Mesenchymal stem cell (in vitro differentiated cells and primary cell): ENCODE data around the gene OCSTAMP.

Experiments used
- DNase-seq: peaks from one replicate; pipeline ENCODE4 v3.0.0-alpha.2; 2013
- H2AFZ ChIP-seq: one replicate; pipeline ENCODE4 v1.6.1; 2013; ENCODE audit warnings: low read depth, mild to moderate bottlenecking, control low read depth, inconsistent platforms, low read length, moderate library complexity
- H2AK5ac ChIP-seq: 2 replicates; pipeline ENCODE4 v1.6.1; 2013; ENCODE audit warnings: low read length, moderate library complexity, mild to moderate bottlenecking, inconsistent platforms; ENCODE audit not compliant: severe bottlenecking
- H2BK120ac ChIP-seq: one replicate; pipeline ENCODE4 v1.6.1; 2013; ENCODE audit warnings: low read depth, mild to moderate bottlenecking, inconsistent platforms, low read length, moderate library complexity
- H2BK12ac ChIP-seq, 2 experiments: one replicate each; pipeline ENCODE4 v1.6.1; 2013; ENCODE audit warnings: inconsistent platforms in 2 of 2, low read length in 2 of 2, mild to moderate bottlenecking in 2 of 2, moderate library complexity in 2 of 2, control low read depth in 1 of 2
- H2BK15ac ChIP-seq: one replicate; pipeline ENCODE4 v1.6.1; 2013; ENCODE audit warnings: mild to moderate bottlenecking, low read depth, inconsistent platforms; ENCODE audit not compliant: poor library complexity, severe bottlenecking
- H2BK5ac ChIP-seq: 2 replicates; pipeline ENCODE4 v1.6.1; 2013; ENCODE audit warnings: low read depth, mild to moderate bottlenecking, low read length, control low read depth, inconsistent platforms; ENCODE audit not compliant: poor library complexity, severe bottlenecking
- H3K14ac ChIP-seq, 2 experiments: one replicate each; pipeline ENCODE4 v1.6.1; 2013; ENCODE audit warnings: inconsistent platforms in 2 of 2, low read length in 2 of 2, control low read depth in 1 of 2, mild to moderate bottlenecking in 1 of 2, moderate library complexity in 1 of 2
- H3K18ac ChIP-seq, 2 experiments: one replicate each; pipeline ENCODE4 v1.6.1; 2013; ENCODE audit warnings: inconsistent platforms in 2 of 2, low read length in 2 of 2, control low read depth in 1 of 2, low read depth in 1 of 2, mild to moderate bottlenecking in 1 of 2
- H3K23ac ChIP-seq, 2 experiments: one replicate each; pipeline ENCODE4 v1.6.1; 2013; ENCODE audit warnings: inconsistent platforms in 2 of 2, low read length in 2 of 2, mild to moderate bottlenecking in 2 of 2, moderate library complexity in 2 of 2, control low read depth in 1 of 2
- H3K27ac ChIP-seq: 2 replicates; pipeline ENCODE4 v1.5.1; 2013; ENCODE audit warnings: mild to moderate bottlenecking, moderate library complexity, low read length, control low read depth, inconsistent platforms; ENCODE audit not compliant: poor library complexity, severe bottlenecking
- H3K27me3 ChIP-seq, 2 experiments: 2 replicates each; pipeline versions ENCODE4 v1.6.1 to v1.7.0; 2013; ENCODE audit warnings: low read length in 2 of 2, mild to moderate bottlenecking in 2 of 2, moderate library complexity in 2 of 2, control low read depth in 1 of 2, inconsistent platforms in 1 of 2; ENCODE audit not compliant: control insufficient read depth in 1 of 2, insufficient read depth in 1 of 2
- H3K36me3 ChIP-seq, 2 experiments: 2 replicates each; pipeline versions ENCODE4 v1.6.1 to v1.7.0; 2013; ENCODE audit warnings: low read length in 2 of 2, control low read depth in 1 of 2, inconsistent platforms in 1 of 2, low read depth in 1 of 2, mild to moderate bottlenecking in 1 of 2; ENCODE audit not compliant: insufficient read depth in 2 of 2, control insufficient read depth in 1 of 2
- H3K4ac ChIP-seq, 2 experiments: one replicate each; pipeline ENCODE4 v1.6.1; 2013; ENCODE audit warnings: inconsistent platforms in 2 of 2, low read length in 2 of 2, mild to moderate bottlenecking in 2 of 2, moderate library complexity in 2 of 2, control low read depth in 1 of 2, low read depth in 1 of 2
- H3K4me1 ChIP-seq: 2 replicates; pipeline ENCODE4 v1.6.1; 2013; ENCODE audit warnings: low read depth, low read length, control low read depth; ENCODE audit not compliant: control insufficient read depth, insufficient read depth
- H3K4me2 ChIP-seq: 2 replicates; pipeline ENCODE4 v1.6.1; 2013; ENCODE audit warnings: low read length, mild to moderate bottlenecking, inconsistent platforms; ENCODE audit not compliant: poor library complexity, severe bottlenecking
- H3K4me3 ChIP-seq, 2 experiments: 2 replicates each; pipeline versions ENCODE4 v1.5.1 to v1.7.0; 2013; ENCODE audit warnings: low read length in 2 of 2, mild to moderate bottlenecking in 2 of 2, control low read depth in 1 of 2, low read depth in 1 of 2; ENCODE audit not compliant: insufficient read depth in 1 of 2
- H3K79me1 ChIP-seq: replicated peaks from 2 replicates; pipeline ENCODE4 v1.6.1; 2013; ENCODE audit warnings: mild to moderate bottlenecking, control low read depth, low read length, inconsistent platforms; ENCODE audit not compliant: poor library complexity, severe bottlenecking
- H3K9ac ChIP-seq: 2 replicates; pipeline ENCODE4 v1.7.0; 2013; ENCODE audit warnings: mild to moderate bottlenecking, low read length, moderate library complexity
- H3K9me3 ChIP-seq: 2 replicates; pipeline ENCODE4 v1.7.0; 2013; ENCODE audit warnings: mild to moderate bottlenecking, low read length; ENCODE audit not compliant: control insufficient read depth
- H4K8ac ChIP-seq: one replicate; pipeline ENCODE4 v1.6.1; 2013; ENCODE audit warnings: inconsistent platforms, mild to moderate bottlenecking, low read length, moderate library complexity
- H4K91ac ChIP-seq: one replicate; pipeline ENCODE4 v1.6.1; 2013; ENCODE audit warnings: mild to moderate bottlenecking, low read length, inconsistent platforms
- WGBS: methylation state at CpG from one replicate; pipeline ENCODE4 v1.1.7; 2013; ENCODE audit warnings: mixed read lengths; 5-methylcytosine and 5-hydroxymethylcytosine counted together

OCSTAMP gene

GRCh38 chr20:46572790-46573189 lies 22.3 kb upstream of the OCSTAMP start:
- H3K4me3 ChIP-seq = no peak overlapping the region
- H3K18ac ChIP-seq = no peak overlapping the region
- H3K27me3 ChIP-seq = no peaks in the 10 kb centered on the region
- H3K36me3 ChIP-seq = no peaks in the 10 kb centered on the region
- no peak overlapping the region for H2BK120ac ChIP-seq
- H3K4me1 ChIP-seq = no peaks in the 10 kb centered on the region
- 88% methylated on average over 1 of the region's 3 CpGs for WGBS
- no peak overlapping the region for H3K23ac ChIP-seq
- no peak overlapping the region for H3K9ac ChIP-seq
- H2BK5ac ChIP-seq = no peak overlapping the region
- no peak overlapping the region for H2AFZ ChIP-seq
- no peak overlapping the region for H2AK5ac ChIP-seq
- no peak overlapping the region for H2BK12ac ChIP-seq
- no peaks in the 10 kb centered on the region for H3K9me3 ChIP-seq
- no peak overlapping the region for H3K14ac ChIP-seq
- no peak for DNase-seq
- no peak overlapping the region for H2BK15ac ChIP-seq
- no peak overlapping the region for H3K4ac ChIP-seq
- H3K4me2 ChIP-seq = no peak overlapping the region
- no peak overlapping the region for H3K27ac ChIP-seq
- H4K91ac ChIP-seq = no peak overlapping the region
- no peaks in the 10 kb centered on the region for H3K79me1 ChIP-seq
- no peak overlapping the region for H4K8ac ChIP-seq

- no peak overlapping the region for H4K91ac ChIP-seq
- no peaks in the 10 kb centered on the region for H3K9me3 ChIP-seq
- no peaks in the 10 kb centered on the region for H3K27me3 ChIP-seq
- H3K36me3 ChIP-seq = no peaks in the 10 kb centered on the region
- no peak overlapping the region for H2BK12ac ChIP-seq
- WGBS = 84% methylated on average over 8 of the region's 8 CpGs
- no peak overlapping the region for H2BK5ac ChIP-seq
- no peaks in the 10 kb centered on the region for H3K4me1 ChIP-seq
- H3K4ac ChIP-seq = no peak overlapping the region
- H3K14ac ChIP-seq = no peak overlapping the region
- H3K9ac ChIP-seq = no peak overlapping the region
- DNase-seq = no peak
- H3K23ac ChIP-seq = no peak overlapping the region
- no peak overlapping the region for H3K4me3 ChIP-seq
- H3K4me2 ChIP-seq = no peak overlapping the region
- H2BK120ac ChIP-seq = no peak overlapping the region
- no peak overlapping the region for H2AK5ac ChIP-seq
- no peak overlapping the region for H4K8ac ChIP-seq
- no peak overlapping the region for H3K18ac ChIP-seq
- H3K79me1 ChIP-seq = no peaks in the 10 kb centered on the region
- H3K27ac ChIP-seq = no peak overlapping the region
- H2AFZ ChIP-seq = no peak overlapping the region
- no peak overlapping the region for H2BK15ac ChIP-seq
These were observed 21.7 kb upstream of the OCSTAMP start for GRCh38 chr20:46572153-46572552.

GRCh38 chr20:46571418-46571817 lies 21.0 kb upstream of the OCSTAMP start:
- Histone ChIP-seq H3K9ac (no peak overlapping the region), H2BK12ac (no peak overlapping the region), H4K91ac (no peak overlapping the region), H3K4ac (no peak overlapping the region), H2AFZ (no peak overlapping the region), H3K23ac (no peak overlapping the region), H3K4me1 (no peaks in the 10 kb centered on the region), H3K9me3 (no peaks in the 10 kb centered on the region), H3K79me1 (no peaks in the 10 kb centered on the region), H3K36me3 (no peaks in the 10 kb centered on the region), H2AK5ac (no peak overlapping the region), H2BK5ac (no peak overlapping the region), H2BK15ac (no peak overlapping the region), H2BK120ac (no peak overlapping the region), H3K27ac (no peak overlapping the region), H4K8ac (no peak overlapping the region), H3K4me2 (no peak overlapping the region), H3K27me3 (no peaks in the 10 kb centered on the region), H3K4me3 (no peak overlapping the region), H3K18ac (no peak overlapping the region), H3K14ac (no peak overlapping the region)
- no peak for DNase-seq
- WGBS = 100% methylated on average over 2 of the region's 2 CpGs

- no peak overlapping the region for H3K4ac ChIP-seq
- no peak overlapping the region for H3K23ac ChIP-seq
- no peak overlapping the region for H2BK15ac ChIP-seq
- no peaks in the 10 kb centered on the region for H3K9me3 ChIP-seq
- no peak overlapping the region for H3K9ac ChIP-seq
- no peak for DNase-seq
- H3K36me3 ChIP-seq = no peaks in the 10 kb centered on the region
- no peak overlapping the region for H2AK5ac ChIP-seq
- H3K79me1 ChIP-seq = no peaks in the 10 kb centered on the region
- WGBS = 100% methylated on average over 1 of the region's 5 CpGs
- no peak overlapping the region for H2BK5ac ChIP-seq
- no peak overlapping the region for H2BK12ac ChIP-seq
- H3K14ac ChIP-seq = no peak overlapping the region
- no peaks in the 10 kb centered on the region for H3K4me1 ChIP-seq
- H3K4me2 ChIP-seq = no peak overlapping the region
- H2AFZ ChIP-seq = no peak overlapping the region
- H4K91ac ChIP-seq = no peak overlapping the region
- no peak overlapping the region for H3K18ac ChIP-seq
- H4K8ac ChIP-seq = no peak overlapping the region
- no peak overlapping the region for H3K4me3 ChIP-seq
- H3K27me3 ChIP-seq = no peaks in the 10 kb centered on the region
- H2BK120ac ChIP-seq = no peak overlapping the region
- no peak overlapping the region for H3K27ac ChIP-seq
These were observed 20.5 kb upstream of the OCSTAMP start for GRCh38 chr20:46570956-46571355.
